GM15510 (cell line): ENCODE data around the gene FYB1.

Source experiments
- POLR2A ChIP-seq: IDR thresholded peaks from 3 replicates; pipeline ENCODE4 v1.6.1; 2011; ENCODE audit warnings: borderline replicate concordance; ENCODE audit not compliant: insufficient read length; ENCODE audit errors: extremely low read depth

FYB1 gene

DNA sequence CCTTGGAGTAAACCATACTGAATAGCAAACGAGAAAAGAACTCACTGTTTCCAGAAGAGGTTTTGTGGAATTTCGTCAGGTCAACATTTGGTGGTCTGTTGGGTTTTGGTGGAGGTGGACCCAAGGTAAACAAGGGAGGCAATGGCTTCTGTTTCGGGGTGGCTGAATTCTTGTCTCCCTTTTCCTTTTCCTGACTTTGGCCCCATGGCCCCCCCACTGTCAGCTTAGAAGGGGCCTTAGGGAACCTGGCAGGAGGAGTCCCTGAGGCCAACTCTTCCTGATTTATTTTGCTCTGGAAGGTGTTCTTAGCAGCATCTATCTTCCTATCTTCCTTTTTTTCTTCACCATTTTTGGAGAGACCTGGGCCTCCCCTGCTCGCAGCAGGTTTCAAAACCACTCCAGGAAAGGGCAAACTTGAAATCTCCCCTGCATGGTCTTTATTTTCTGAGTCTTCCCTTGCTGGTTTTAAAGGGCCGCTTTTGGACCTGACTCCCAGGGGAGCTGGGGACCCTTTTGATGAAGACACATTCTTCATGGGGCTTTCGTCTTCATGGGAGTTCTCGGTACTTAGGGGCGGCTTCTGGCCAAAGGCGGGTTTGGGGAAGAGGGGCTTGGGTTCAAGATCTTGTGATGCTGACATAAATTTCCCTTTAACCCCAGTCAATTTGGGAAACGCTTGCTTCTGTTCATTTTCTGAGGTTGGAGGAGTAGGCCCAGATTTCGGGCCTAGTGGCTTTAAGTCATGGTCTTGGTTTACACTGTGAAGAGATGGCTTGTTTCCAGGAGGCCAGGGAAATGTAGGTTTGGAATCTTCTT lies 17.4 kb downstream of the FYB1 start:
- no peak for TF ChIP-seq POLR2A

DNA sequence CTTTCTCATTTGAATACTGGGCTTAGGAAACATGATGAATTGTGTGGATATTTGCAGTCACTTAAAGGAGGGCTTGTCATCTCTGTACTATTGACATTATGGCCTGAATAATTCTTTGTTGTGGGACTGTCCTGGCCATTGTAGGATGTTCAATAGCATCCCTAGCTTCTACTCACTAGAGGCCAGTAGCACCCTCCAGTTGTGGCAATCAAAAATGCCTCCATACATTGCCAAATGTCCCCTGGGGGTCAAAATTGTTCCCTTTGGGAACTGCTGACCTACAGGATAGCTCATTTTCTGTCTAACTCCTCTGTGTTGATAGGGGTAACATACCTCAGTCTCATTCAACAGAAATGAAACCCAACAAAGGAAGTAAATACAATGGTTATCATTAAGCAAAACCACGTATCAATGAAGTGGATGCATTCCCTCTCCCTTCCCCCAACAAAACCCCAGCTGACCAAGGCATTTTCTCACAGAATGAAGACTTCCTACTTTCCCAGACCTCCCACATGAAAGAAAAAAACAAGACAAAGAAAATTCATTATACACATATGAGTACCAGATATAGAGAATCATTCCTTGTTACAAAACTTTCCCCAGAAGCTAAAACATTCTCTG lies 18.1 kb downstream of the FYB1 start:
- no peak for TF ChIP-seq POLR2A

DNA sequence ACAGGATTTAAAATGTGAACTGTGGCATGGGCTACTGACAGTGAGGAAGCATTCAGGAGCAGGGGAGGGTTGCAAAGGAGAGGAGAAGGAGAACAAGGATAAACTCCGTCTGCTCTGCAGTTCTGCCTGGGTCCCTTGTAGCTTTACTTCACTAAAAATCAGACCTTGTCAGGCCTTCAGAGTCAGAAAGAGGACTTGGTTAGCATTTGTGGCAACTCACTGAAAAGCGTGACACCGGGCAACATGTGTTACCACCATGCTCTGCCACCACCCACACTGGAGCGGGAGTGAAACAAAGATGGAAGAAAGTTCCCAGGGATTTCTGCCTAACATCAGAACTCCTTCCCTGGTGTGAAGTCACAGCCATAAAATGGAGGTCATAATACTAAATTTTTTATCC lies 19.3 kb downstream of the FYB1 start:
- TF ChIP-seq POLR2A = no peak

GRCh38 chr5:39199335-39199734 lies 20.0 kb downstream of the FYB1 start:
- TF ChIP-seq POLR2A = no peak

- TF ChIP-seq POLR2A = no peak
Measured at GRCh38 chr5:39198127-39198526, 21.2 kb downstream of the FYB1 start.

DNA sequence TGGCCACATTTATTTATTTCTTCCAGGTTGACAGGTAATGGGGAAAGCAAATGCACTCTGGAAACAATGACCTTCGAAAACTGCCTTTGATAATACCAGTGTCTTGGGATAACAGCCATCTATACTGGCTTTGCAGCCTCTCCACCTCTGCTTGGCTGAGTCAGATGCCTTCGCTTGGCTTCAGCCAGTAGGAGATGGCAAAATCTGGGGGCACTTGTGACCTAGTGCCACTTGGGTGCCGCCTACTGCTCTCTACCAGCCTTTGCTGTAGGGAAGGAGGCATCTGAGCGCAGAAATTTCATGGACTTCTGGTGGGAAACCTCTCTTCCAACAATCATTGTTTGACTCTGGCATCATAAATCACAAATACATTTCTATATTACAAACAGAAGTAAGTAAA lies 21.8 kb downstream of the FYB1 start:
- no peak for TF ChIP-seq POLR2A

DNA sequence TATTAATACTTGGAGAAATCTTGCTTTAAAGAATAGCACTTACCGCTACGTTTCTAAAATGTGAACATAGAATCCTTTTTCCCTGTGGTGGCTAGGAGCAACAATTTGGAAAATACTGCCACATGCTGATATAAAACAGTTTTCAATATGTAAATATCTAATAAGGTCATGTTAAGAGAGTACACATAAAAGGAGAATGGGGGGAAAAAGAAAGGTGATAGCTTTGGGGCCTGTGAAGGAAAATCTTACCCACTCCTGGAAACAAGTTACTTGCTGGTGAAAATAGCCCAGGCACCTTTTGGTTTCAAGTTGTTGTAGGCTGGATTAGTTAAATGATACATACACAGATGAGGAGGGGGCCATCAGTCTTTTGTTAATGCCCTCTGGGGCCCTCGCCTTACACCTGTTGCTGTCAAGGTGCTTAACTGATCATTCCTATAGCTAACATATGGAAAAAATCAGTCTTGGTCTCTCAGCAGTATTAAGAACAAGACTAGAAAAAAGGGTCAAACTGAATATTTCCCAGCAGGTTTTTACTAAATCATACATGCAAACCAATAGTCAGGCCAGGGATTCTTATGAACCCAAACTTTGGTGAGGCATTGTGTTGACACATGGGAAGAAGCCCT lies 24.1 kb downstream of the FYB1 start:
- TF ChIP-seq POLR2A = no peak

DNA sequence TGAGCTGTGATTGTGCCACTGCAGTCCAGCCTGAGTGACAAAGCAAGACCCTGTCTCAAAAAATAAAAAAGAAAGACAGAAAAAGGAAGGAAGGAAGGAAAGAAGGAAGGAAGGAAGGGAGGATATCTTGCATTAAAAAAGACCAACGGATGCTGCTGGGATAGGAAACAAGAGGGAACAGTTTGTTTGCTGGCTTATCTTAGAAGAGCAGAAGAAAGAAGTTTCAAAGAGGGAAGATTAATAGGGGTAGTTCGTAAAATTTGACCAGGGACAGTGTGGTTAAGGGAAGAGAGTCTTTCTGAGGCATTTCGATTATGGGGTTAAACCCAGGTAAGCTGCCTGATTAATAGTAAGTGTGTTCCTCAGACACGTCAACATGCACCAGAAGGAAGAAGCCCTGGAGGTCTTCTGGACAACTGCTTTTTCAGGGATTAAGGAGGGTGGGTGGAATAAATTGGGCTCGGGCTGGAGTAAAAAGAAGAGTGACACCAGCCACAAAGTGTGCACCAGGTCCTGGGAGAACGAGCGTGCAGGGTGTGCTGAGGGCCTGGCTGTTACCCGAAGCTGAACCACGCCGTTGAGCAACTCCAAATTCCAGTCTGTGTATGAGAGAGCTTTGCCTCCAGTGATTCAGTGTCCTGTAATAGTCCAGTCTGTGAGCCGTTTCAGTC lies 24.8 kb downstream of the FYB1 start:
- TF ChIP-seq POLR2A = no peak

DNA sequence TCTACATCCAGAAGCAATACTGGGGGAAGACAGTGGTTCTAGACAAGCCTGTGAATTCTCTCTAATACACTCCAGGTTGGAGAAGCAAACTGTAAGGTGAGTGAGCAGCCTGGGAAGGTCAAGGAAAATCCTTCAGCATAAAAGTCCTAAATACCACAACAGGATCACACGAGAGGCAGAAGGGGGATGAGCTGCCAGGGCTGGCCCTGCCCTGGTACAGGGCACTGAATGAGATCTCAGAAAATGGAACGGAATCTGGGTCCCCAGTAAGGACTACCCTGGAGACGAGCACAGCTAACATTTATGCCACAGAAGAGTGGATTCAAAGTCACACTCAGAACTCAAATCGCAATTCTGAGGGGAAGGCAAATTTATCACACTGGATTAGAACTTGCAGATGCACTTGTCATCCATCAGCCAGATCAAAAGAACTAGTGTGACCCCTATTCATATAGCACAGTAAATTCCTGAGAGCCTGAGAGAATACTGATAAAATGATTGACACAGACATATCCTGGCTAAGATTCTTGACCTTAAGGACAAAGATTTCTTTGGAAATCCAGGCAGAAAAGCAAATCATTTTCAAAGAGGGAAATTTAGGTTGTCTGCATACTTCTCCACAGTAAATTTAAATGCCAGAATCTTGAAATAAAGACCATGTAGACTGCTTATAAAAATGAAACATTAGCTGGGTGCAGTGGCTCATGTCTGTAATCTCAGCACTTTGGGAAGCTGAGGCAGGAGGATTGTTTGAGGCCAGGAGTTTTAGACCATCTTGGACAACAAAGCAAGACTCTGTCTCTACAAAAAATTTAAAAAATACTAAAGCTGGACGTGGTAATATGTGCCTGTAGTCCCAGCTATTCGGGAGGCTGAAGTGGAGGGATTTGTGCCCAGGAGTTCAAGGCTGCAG lies 25.6 kb downstream of the FYB1 start:
- TF ChIP-seq POLR2A = no peak

DNA sequence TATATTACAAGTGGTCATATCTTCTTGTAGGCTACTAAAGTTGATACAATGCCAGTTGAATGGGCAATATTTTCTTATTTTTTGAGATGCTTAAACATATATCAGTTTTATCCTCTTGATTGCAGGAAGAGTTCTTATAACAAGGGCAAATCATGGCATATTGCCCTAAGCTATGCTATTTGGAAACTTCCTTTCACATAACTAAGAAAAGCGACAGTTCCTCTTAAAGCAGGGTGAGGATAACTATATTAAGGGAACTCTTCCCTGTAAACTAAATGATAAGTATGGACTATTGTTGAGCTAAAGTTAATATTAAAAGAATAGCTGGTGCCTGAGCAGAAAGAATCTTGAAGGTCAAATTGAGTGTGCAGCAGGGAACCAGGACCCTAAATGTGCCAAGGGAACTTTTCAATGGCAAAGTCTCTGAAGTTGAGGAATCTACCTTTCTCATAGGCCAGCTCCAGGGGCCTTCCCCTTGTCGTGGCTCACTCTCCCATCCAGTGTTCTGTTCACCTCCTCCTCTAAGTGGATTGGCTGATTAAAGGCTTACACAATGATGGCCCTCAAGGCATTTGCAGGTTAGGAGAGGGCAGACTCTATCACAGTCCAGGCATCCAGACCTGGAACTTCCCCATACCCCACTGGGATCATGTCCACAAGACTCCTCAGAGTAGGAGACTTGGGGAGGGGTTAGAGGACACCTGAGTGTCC lies 26.8 kb downstream of the FYB1 start:
- TF ChIP-seq POLR2A = no peak

DNA sequence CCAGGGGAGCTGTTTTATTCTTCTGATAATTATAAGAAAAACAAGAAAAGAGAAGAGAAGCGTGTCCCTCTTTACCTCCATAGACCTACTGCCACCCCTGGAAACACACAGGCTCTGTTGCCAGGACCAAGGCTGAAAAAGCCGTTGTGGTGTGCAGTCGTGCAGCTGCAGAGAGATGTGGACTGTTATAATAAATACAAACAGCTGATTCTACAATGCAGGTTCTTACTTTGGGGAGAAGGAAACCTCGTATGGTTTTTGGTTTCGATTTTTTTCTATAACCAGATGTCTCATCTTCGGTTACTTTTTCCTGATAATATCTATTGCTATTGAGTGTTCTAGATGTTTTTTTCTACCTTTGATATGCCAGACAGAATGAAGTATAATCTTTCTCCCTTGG lies 28.1 kb downstream of the FYB1 start:
- no peak for TF ChIP-seq POLR2A

- no peak for TF ChIP-seq POLR2A
Measured at GRCh38 chr5:39190311-39191102, 28.9 kb downstream of the FYB1 start.
